Measurements from ENCODE around the gene CLEC20A. TPM values are rescaled to one million over a fixed set of nuclear protein-coding genes. Genes with fewer than 3 reads are reported as not detected.

Gene CLEC20A
- total RNA-seq, 3 donors from 2014 or later: not detected

DNA sequence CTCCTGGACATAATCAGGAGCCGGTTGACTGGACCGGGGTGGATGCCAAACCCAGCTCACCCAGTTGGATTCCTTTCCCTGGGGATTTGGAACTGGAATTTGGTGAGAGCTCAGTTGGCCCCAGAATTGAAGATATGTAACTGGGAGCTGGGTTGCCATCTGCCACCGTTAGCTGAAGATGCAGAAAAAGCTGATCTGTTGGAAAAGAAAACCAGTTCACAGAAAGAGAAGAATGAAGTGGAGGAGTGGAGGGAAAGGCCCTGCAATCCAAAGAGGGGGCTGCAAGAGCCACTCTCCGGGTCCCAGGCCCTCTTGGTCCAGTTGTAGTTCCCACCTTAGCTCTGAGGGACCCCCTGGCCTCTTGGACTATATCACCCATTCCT, 32.2 kb upstream of the CLEC20A start:
- Histone ChIP-seq H3K9me3 (no peaks in the 10 kb centered on the region), H3K36me3 (ENCODE audit: low read depth) (no peaks in the 10 kb centered on the region), H3K4me1 (ENCODE audit: low read depth) (peaks cover 7% of the 10 kb centered on the region), H3K4me3 (no peak overlapping the region)
- ATAC-seq (no peak), DNase-seq (no peak)
- intact Hi-C loops (cut with DNase I, micrococcal nuclease): no loop called here
- TF ChIP-seq CTCF (IDR thresholded peaks at IDR 0.05): no peak

DNA sequence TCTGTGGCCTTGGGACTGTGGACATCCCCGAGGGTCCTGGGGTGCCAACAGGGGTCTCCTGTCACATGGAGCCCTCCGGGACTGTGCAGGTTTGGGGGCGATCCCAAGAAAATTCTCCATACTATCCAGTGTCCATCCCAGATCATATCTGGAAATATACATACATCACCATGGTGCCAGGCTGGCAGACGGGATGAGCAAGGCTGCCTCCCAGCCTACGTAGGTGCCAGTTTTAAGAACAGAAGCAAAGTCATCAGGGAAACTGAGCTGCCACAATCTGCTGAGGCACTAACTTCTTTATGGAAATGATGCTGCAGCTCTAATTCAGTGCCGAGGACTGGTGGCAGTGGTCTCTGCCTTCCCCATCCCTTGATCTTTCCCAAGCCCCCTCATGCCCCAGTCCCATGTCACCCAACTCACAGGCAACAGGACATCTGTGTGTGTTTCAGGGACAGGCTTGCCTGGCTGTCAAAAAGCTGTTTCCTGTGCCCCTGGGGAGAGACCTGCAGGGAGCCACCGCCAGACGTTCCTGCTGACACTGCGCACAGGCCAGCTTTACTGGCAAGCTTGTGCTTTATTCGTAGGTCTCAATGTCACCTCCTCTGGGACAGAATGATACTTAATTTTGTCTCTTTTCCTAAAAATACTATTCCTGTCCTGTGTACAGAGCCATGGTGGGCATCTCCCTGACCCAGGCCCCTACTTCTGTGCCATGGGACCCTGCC, 31.6 kb upstream of the CLEC20A start:
- H3K36me3 ChIP-seq (ENCODE audit: low read depth): no peaks in the 10 kb centered on the region
- intact Hi-C loops (cut with DNase I, micrococcal nuclease): no loop called here
- H3K4me1 ChIP-seq (ENCODE audit: low read depth): peaks cover 7% of the 10 kb centered on the region
- no peaks in the 10 kb centered on the region for H3K9me3 ChIP-seq
- no peak for TF ChIP-seq CTCF (IDR thresholded peaks at IDR 0.05)
- DNase-seq (no peak), ATAC-seq (no peak)
- no peak overlapping the region for H3K4me3 ChIP-seq

DNA sequence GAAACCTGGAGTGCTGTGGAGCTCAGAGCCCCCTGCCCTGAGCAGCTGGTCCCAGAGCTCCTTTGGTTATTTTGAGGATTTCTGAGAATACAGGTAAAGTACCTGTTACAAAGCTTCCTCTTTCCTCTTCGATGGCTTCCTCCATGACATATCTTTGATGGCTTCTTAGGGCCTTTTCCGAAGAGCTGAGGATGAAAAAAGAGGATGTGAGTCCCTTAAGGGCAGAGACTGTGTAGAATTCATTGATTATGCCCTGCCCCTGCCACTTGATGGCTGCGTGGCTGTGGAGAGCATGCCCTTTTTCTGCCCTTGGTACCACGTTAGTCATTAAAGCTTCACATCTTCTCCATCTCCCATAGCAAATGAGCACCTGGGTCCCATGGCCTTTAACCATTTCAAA, 30.4 kb upstream of the CLEC20A start:
- H3K9me3 ChIP-seq: no peaks in the 10 kb centered on the region
- H3K4me3 ChIP-seq: no peak overlapping the region
- no peak for DNase-seq
- no peak for TF ChIP-seq CTCF (IDR thresholded peaks at IDR 0.05)
- intact Hi-C loops (cut with DNase I, micrococcal nuclease): no loop called here
- H3K36me3 ChIP-seq (ENCODE audit: low read depth): no peaks in the 10 kb centered on the region
- no peak for ATAC-seq
- H3K4me1 ChIP-seq (ENCODE audit: low read depth): peaks cover 2% of the 10 kb centered on the region

GRCh38 chr1:178521241-178521640, 24.5 kb upstream of the CLEC20A start:
- no peaks in the 10 kb centered on the region for H3K4me1 ChIP-seq (ENCODE audit: low read depth)
- no peaks in the 10 kb centered on the region for H3K36me3 ChIP-seq (ENCODE audit: low read depth)
- intact Hi-C loops (cut with DNase I, micrococcal nuclease): no loop called here
- no peak for ATAC-seq
- DNase-seq: no peak
- H3K4me3 ChIP-seq: no peak overlapping the region
- TF ChIP-seq CTCF (IDR thresholded peaks at IDR 0.05): no peak
- H3K9me3 ChIP-seq: no peaks in the 10 kb centered on the region

- Histone ChIP-seq H3K4me3 (no peak overlapping the region), H3K9me3 (no peaks in the 10 kb centered on the region), H3K36me3 (ENCODE audit: low read depth) (no peaks in the 10 kb centered on the region), H3K4me1 (ENCODE audit: low read depth) (no peaks in the 10 kb centered on the region)
- DNase-seq (no peak), ATAC-seq (no peak)
- TF ChIP-seq CTCF (IDR thresholded peaks at IDR 0.05): no peak
- intact Hi-C loops (cut with DNase I, micrococcal nuclease): no loop called here
These were observed 24.0 kb upstream of the CLEC20A start for GRCh38 chr1:178520803-178521202.

- H3K9me3 ChIP-seq: no peaks in the 10 kb centered on the region
- peak in 1 of 3 donors; percentile 9 for DNase-seq
- TF ChIP-seq CTCF (IDR thresholded peaks at IDR 0.05): no peak
- no peak overlapping the region for H3K4me3 ChIP-seq
- ATAC-seq: peak; percentile 46
- no peaks in the 10 kb centered on the region for H3K4me1 ChIP-seq (ENCODE audit: low read depth)
- intact Hi-C loops (cut with DNase I, micrococcal nuclease): no loop called here
- no peaks in the 10 kb centered on the region for H3K36me3 ChIP-seq (ENCODE audit: low read depth)
These were observed 22.1 kb upstream of the CLEC20A start for GRCh38 chr1:178518894-178519293.
